Measurements from ENCODE around the gene PHLDB3.
"Not testable (repeated sequence)": the region's sequence is repeated elsewhere in the genome, so short reads cannot be mapped to it uniquely, and the experiment has no call there.

Gene PHLDB3

GRCh38 chr19:43504426-43505185 lies at the start of gene PHLDB3:
PHLDB3 (minus strand) TSS chr19:43504746; CDS start chr19:43504118, 628 bp downstream.
- peak in 1 of 2 donors; percentile 43 for DNase-seq (ENCODE audit: low read depth in 1 of 2, low spot score in 1 of 2)

GRCh38 chr19:43553656-43554055 lies 49.1 kb upstream of the PHLDB3 start:
- DNase-seq (ENCODE audit: low read depth in 1 of 2, low spot score in 1 of 2), result no peak

- DNase-seq (ENCODE audit: low read depth in 1 of 2, low spot score in 1 of 2), result no peak
These were observed 48.1 kb upstream of the PHLDB3 start for GRCh38 chr19:43552616-43553015.

GRCh38 chr19:43552198-43552450 lies 47.6 kb upstream of the PHLDB3 start:
- no peak for DNase-seq (ENCODE audit: low read depth in 1 of 2, low spot score in 1 of 2)

GRCh38 chr19:43551399-43552197 lies 47.1 kb upstream of the PHLDB3 start:
- DNase-seq (ENCODE audit: low read depth in 1 of 2, low spot score in 1 of 2), result no peak

GRCh38 chr19:43548706-43549105 lies 44.2 kb upstream of the PHLDB3 start:
- DNase-seq (ENCODE audit: low read depth in 1 of 2, low spot score in 1 of 2), result no peak

- not testable (repeated sequence) for DNase-seq (ENCODE audit: low read depth in 1 of 2, low spot score in 1 of 2)
These were observed 43.4 kb upstream of the PHLDB3 start for GRCh38 chr19:43547926-43548325.

- no peak for DNase-seq (ENCODE audit: low read depth in 1 of 2, low spot score in 1 of 2)
These were observed 42.0 kb upstream of the PHLDB3 start for GRCh38 chr19:43546581-43546980.

GRCh38 chr19:43545981-43546380 lies 41.4 kb upstream of the PHLDB3 start:
- no peak for DNase-seq (ENCODE audit: low read depth in 1 of 2, low spot score in 1 of 2)

GRCh38 chr19:43545276-43545675 lies 40.7 kb upstream of the PHLDB3 start:
- no peak for DNase-seq (ENCODE audit: low read depth in 1 of 2, low spot score in 1 of 2)

GRCh38 chr19:43544077-43544476 lies 39.5 kb upstream of the PHLDB3 start:
- no peak for DNase-seq (ENCODE audit: low read depth in 1 of 2, low spot score in 1 of 2)

- no peak for DNase-seq (ENCODE audit: low read depth in 1 of 2, low spot score in 1 of 2)
These were observed 37.5 kb upstream of the PHLDB3 start for GRCh38 chr19:43541920-43542650.

GRCh38 chr19:43540381-43540780 lies 35.8 kb upstream of the PHLDB3 start:
- no peak for DNase-seq (ENCODE audit: low read depth in 1 of 2, low spot score in 1 of 2)

GRCh38 chr19:43538922-43539321 lies 34.4 kb upstream of the PHLDB3 start:
- no peak for DNase-seq (ENCODE audit: low read depth in 1 of 2, low spot score in 1 of 2)

GRCh38 chr19:43534816-43535761 lies 30.5 kb upstream of the PHLDB3 start:
- no peak for DNase-seq (ENCODE audit: low read depth in 1 of 2, low spot score in 1 of 2)

- no peak for DNase-seq (ENCODE audit: low read depth in 1 of 2, low spot score in 1 of 2)
These were observed 29.8 kb upstream of the PHLDB3 start for GRCh38 chr19:43534305-43534815.

- DNase-seq (ENCODE audit: low read depth in 1 of 2, low spot score in 1 of 2), result peak; percentile 70 to 90
These were observed 29.2 kb upstream of the PHLDB3 start for GRCh38 chr19:43533546-43534304.

- DNase-seq (ENCODE audit: low read depth in 1 of 2, low spot score in 1 of 2), result peak; percentile 65 to 84
These were observed 28.5 kb upstream of the PHLDB3 start, which contains the start of gene ZNF575 for GRCh38 chr19:43532962-43533545. ZNF575 (plus strand) TSS chr19:43533188; CDS start chr19:43534423, 1,235 bp downstream.

- DNase-seq (ENCODE audit: low read depth in 1 of 2, low spot score in 1 of 2), result peak in 1 of 2 donors; percentile 40
These were observed 28.0 kb upstream of the PHLDB3 start for GRCh38 chr19:43532571-43532961.

Measured in activated CD4-positive, alpha-beta T cell treated with anti-CD3 and anti-CD28 coated beads, Interleukin-2, amount 50 U/mL, for 24 hours (primary cell).